HG03159 (cell line): ENCODE data around the gene C12orf42.
A peak's percentile ranks its signal among the peaks of the same experiment; 100 is the strongest.
"Not testable (repeated sequence)": the region's sequence is repeated elsewhere in the genome, so short reads cannot be mapped to it uniquely, and the experiment has no call there.

Experiments used
- ATAC-seq: cut with Tn5 transposase; IDR thresholded peaks from one replicate; pipeline ENCODE4 v1.9.1; 2021; ENCODE audit warnings: mild to moderate bottlenecking, moderate library complexity; ENCODE audit not compliant: unreplicated experiment

C12orf42 gene

GRCh38 chr12:103425674-103426073 lies 70.1 kb downstream of the C12orf42 start:
- ATAC-seq: not testable (repeated sequence)

- not testable (repeated sequence) for ATAC-seq
These were observed 70.8 kb downstream of the C12orf42 start for GRCh38 chr12:103424849-103425586.

GRCh38 chr12:103423516-103423910 lies 72.3 kb downstream of the C12orf42 start:
- ATAC-seq: no peak

DNA sequence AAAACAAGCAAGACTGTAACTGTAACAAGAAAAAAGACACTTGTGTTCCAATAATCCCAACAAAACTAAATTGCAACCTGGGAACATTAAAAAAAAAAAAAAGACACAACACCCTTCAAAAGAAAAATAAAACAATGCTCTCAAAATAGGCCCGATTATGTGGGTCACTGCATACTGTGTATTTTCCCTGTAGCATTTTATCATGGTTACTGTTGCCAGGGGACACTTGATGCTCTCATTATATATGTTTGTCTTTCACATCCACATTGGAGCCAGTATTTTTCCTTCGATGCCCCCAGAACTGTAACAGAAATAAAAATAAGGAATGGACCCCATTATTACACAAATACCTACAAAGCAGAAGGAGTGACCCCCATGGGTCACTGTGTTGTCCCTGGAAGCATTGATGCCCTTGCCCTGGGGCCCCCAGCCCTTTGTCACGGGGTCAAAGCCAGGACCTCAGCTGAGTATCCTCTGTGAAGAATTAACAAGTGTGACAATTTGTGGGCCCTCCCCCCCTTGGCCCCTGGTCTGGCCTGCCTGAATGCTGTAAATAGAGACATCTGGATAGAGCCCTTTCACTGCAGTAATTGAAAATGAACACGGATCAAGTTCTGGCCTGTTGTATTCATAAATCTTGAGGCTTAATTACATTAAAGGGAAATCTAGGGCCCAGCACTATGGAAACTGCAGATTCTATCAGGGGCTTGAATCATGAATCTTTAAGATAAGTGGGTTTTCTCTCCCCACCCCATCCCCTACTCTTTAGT lies 72.8 kb downstream of the C12orf42 start:
- ATAC-seq: no peak

- ATAC-seq: no peak
These were observed 73.4 kb downstream of the C12orf42 start for GRCh38 chr12:103422328-103422727.

- ATAC-seq: no peak
These were observed 74.4 kb downstream of the C12orf42 start for GRCh38 chr12:103421402-103421801.

GRCh38 chr12:103415681-103416080 lies 80.1 kb downstream of the C12orf42 start:
- ATAC-seq: no peak

- no peak for ATAC-seq
These were observed 94.3 kb downstream of the C12orf42 start for GRCh38 chr12:103401421-103401820.

DNA sequence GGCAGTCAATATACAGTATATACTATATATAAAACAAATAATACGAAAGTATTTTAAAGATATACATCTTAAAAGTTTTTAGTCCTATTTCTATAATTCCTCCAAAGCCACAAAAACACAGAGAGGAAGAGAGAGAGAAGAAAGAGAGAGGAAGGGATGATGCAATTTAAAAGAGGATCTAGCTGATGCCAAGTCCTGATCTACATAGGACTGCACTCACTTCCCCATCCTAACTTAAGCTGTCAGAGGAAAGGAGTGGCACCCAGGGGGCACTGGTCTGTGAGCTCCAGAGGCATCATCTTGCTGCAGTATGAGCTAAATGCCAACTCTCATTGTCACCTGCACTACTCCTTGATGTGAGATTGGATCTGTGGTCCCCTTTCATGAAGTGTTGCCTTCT lies 95.8 kb downstream of the C12orf42 start:
- no peak for ATAC-seq

DNA sequence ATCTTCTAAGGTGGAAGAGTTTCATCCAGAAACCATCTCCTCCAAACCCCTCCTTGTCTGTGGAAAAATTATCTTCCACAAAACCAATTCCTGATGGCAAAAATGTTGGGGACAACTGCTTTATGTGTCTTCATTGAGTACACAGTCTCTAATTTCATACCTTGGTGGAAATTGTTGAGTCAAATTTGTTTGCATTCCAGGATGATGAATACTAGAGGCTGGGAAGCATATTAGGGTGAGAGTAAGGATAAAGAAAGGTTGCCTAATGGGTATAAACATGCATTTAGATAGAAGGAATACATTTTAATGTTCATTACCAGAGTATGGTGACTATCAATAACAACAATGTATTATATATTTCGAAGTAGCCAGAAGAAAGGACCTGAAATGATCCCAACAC lies 98.2 kb downstream of the C12orf42 start:
- ATAC-seq: no peak

DNA sequence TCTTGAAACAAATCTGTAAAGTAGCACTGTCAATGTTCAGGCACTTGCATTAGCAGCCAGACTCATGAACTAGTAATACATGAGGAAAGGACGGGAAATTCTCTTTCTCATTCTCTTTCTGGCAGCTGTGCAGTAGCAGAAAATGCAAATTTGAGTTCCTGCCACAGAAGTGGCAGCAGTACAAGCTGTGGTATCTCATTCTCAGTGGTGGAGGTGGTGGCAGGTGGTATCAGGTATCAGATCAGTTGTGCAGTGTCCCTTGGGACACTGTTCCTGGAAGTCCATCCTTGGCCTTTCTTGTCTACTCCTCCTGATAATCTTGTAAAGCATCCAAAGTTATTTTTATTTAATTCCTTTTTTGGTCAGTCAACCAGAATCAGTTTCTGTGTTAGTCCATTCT lies 103.0 kb downstream of the C12orf42 start:
- peak; percentile 78 for ATAC-seq

GRCh38 chr12:103391103-103391502 lies 104.7 kb downstream of the C12orf42 start:
- ATAC-seq: no peak

GRCh38 chr12:103387385-103387784 lies 108.4 kb downstream of the C12orf42 start:
- ATAC-seq: no peak

DNA sequence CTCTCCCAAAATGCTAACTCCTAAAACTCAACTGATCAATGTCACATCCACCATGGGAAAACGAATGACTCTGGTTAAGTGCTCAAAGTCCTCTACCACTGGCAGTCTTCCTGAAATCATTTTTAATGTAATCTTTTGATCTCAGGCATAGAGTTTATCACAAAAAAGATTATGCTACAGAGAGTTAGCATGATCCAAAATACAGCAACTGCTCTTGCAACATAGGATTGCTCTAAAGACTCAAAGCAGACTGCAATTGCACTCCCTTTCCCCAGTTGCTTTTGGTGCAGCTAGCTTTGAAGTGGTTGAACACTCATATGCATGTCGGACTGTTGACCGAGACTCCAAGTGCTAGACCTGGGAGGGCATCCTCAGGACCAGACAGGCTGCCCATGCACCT lies 109.3 kb downstream of the C12orf42 start:
- no peak for ATAC-seq

DNA sequence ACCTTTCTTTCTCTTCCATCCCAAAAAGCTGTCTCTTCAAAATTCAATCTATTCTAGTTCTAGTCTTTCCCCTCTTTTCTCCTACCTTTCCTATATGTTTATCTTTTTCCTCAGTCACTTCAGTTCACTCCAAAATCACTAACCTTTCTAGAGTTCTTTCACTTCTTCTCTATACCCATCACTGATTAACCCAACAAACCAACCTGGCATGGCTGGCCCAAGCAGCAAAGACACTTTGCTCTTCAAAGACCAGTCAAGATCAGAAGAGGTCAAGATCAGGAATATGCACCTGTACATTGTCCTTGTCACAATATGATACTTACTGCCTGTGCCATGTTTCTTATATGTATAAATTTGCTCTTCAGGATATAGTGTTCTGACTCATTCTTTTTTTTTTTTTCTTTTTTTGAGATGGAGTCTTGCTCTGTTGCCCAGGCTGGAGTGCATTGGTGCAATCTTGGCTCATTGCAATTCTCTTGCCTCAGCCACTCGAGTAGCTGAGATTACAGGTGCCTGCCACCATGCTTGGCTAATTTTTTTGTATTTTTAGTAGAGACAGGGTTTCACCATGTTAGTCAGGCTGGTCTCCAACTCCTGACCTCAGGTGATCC lies 112.9 kb downstream of the C12orf42 start:
- ATAC-seq: no peak

DNA sequence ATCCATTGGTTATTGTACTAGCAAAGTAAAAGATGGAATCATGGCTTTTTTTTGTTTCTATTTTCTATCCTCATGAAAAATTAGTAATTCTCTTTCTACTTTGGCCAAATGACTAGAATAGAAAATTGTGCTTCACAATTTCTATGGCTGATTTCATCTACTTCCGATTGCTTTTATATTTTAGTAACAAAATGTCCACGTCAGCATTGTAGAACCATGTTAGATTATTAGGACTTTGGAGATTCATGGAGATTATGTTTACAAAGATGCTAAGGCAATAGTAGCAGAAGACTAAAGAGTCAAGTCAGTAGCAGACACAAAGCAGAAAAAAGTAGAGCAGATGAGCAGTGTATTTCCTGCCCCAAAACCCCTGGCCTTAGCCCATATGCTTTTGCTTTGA lies 113.6 kb downstream of the C12orf42 start:
- no peak for ATAC-seq

DNA sequence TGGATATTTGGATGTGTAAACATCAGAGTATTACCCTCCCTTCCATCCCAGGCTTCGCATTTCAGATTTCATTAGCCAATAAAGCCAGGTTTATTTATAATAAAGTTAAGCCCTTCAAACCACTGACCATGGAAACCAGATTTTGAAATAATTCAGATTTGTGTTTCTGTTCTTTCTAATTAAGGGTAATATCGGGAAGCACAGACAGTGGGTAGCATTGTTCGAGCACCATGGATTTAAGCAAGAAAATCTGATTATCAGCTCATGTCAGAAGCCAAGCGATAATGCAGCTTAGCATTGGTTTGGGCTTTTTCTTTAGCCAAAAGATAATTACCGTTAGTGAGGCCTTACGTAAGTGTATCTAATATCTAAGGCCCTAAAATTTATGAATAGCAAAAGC lies 116.1 kb downstream of the C12orf42 start:
- ATAC-seq: no peak

DNA sequence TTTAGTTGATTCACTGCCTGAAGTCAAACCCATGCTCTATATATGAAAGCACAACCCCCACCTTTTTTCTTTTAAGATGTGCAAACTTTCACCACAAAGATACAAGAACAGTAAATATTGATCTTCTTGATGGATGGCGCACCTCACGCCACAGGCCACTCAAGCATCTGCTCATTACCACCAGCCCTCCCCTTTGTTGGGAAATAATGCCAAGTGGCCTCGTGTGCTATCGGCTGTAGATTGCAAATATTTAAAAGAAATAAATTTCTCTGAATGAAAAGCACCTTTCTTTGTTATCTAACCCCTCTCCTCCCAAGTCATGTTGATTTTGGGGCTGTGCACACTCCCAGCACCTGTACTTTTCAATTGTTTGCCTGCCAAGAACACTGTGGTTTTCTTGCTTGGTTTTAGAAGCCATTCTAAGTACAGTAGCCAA lies 122.7 kb downstream of the C12orf42 start:
- no peak for ATAC-seq

- ATAC-seq: peak; percentile 82
These were observed 125.8 kb downstream of the C12orf42 start for GRCh38 chr12:103369929-103370328.

DNA sequence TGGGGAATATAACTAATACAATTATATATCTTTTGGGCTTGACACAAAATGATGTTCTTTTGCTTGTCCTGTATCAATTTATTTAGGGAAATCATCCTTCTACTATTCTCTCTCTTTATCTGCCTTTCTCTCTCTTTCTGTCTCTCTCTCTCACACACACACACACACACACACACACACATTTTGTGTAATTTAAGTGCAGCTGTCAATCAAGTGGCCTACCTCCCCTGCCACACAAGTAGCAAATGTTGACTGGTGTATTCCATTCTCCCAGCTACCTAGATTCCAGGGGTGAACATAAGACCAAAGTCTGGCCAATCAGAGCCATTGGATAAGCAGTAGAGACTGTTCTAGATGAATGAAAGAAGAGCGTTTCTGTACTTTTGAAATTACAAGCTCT lies 127.6 kb downstream of the C12orf42 start:
- no peak for ATAC-seq

- no peak for ATAC-seq
These were observed 141.4 kb downstream of the C12orf42 start for GRCh38 chr12:103354403-103354802.

GRCh38 chr12:103353913-103354312 lies 141.9 kb downstream of the C12orf42 start:
- ATAC-seq: no peak
